OCI-LY1 (cell line): ENCODE measurements around the gene TMEM131.

Experiments used
- CTCF ChIP-seq: fragments of 200-600 bp; sonication (generic), shearing (Covaris generic); IDR thresholded peaks from 2 replicates; pipeline ENCODE4 v1.5.1; 2017; ENCODE audit warnings: mild to moderate bottlenecking, antibody characterized with exemption, low read length, moderate library complexity, mixed read lengths
- EZH2 ChIP-seq: fragments of 200-600 bp; sonication (generic), shearing (Covaris generic); IDR thresholded peaks from 2 replicates; pipeline ENCODE4 v1.8.0; 2017; ENCODE audit warnings: borderline replicate concordance, mixed run types, mild to moderate bottlenecking, antibody characterized with exemption, low read length, moderate library complexity, mixed read lengths

- TF ChIP-seq CTCF = no peak
- TF ChIP-seq EZH2 = no peak
Measured at GRCh38 chr2:97851172-97851571, 144.6 kb downstream of the TMEM131 start.
